Trophoblast cell (in vitro differentiated cells and primary cell): Measurements from ENCODE around the gene COL4A4.
A peak's percentile ranks its signal among the peaks of the same experiment; 100 is the strongest.

Experiments
- DNase-seq, 2 donors: peaks; one replicate each; pipeline ENCODE4 v3.0.0-alpha.2; 2016
- H2AFZ ChIP-seq: 2 replicates; pipeline ENCODE4 v1.6.1; 2013; ENCODE audit warnings: low read length, moderate library complexity, mild to moderate bottlenecking; ENCODE audit not compliant: insufficient read depth, poor library complexity
- H2AK5ac ChIP-seq: 2 replicates; pipeline ENCODE4 v1.6.1; 2013; ENCODE audit warnings: mild to moderate bottlenecking, low read length
- H2BK120ac ChIP-seq: 2 replicates; pipeline ENCODE4 v1.6.1; 2013; ENCODE audit warnings: low read length, mild to moderate bottlenecking, moderate library complexity; ENCODE audit not compliant: insufficient read depth, poor library complexity
- H2BK12ac ChIP-seq: 2 replicates; pipeline ENCODE4 v1.6.1; 2013; ENCODE audit warnings: mild to moderate bottlenecking, low read length, moderate library complexity
- H2BK5ac ChIP-seq: 2 replicates; pipeline ENCODE4 v1.6.1; 2013; ENCODE audit warnings: low read length, low read depth, moderate library complexity, mild to moderate bottlenecking; ENCODE audit not compliant: poor library complexity
- H3K14ac ChIP-seq: 2 replicates; pipeline ENCODE4 v1.6.1; 2013; ENCODE audit warnings: mild to moderate bottlenecking, low read length
- H3K18ac ChIP-seq: 2 replicates; pipeline ENCODE4 v1.6.1; 2013; ENCODE audit warnings: mild to moderate bottlenecking, low read length
- H3K23ac ChIP-seq: 2 replicates; pipeline ENCODE4 v1.6.1; 2013; ENCODE audit warnings: low read length
- H3K27ac ChIP-seq: 2 replicates; pipeline ENCODE4 v1.5.1; 2013; ENCODE audit warnings: low read depth, mild to moderate bottlenecking, inconsistent platforms, low read length, moderate library complexity
- H3K27me3 ChIP-seq: 2 replicates; pipeline ENCODE4 v1.6.1; 2013; ENCODE audit warnings: inconsistent platforms, mild to moderate bottlenecking, low read length, moderate library complexity; ENCODE audit not compliant: insufficient read depth
- H3K36me3 ChIP-seq, 2 experiments: 1 replicate in 1 of 2; 2 replicates in 1 of 2; pipeline ENCODE4 v1.6.1; 2013; ENCODE audit warnings: low read length in 2 of 2, mild to moderate bottlenecking in 2 of 2, moderate library complexity in 1 of 2; ENCODE audit not compliant: insufficient read depth in 2 of 2, control insufficient read depth in 1 of 2
- H3K4ac ChIP-seq: 2 replicates; pipeline ENCODE4 v1.6.1; 2013; ENCODE audit warnings: low read depth, mild to moderate bottlenecking, low read length, moderate library complexity
- H3K4me1 ChIP-seq, 2 experiments: 1 replicate in 1 of 2; 2 replicates in 1 of 2; pipeline ENCODE4 v1.6.1; 2013; ENCODE audit warnings: low read length in 2 of 2, mild to moderate bottlenecking in 2 of 2, moderate library complexity in 1 of 2; ENCODE audit not compliant: insufficient read depth in 2 of 2, control insufficient read depth in 1 of 2
- H3K4me2 ChIP-seq: 2 replicates; pipeline ENCODE4 v1.6.1; 2013; ENCODE audit warnings: inconsistent platforms, mild to moderate bottlenecking, low read length, moderate library complexity
- H3K4me3 ChIP-seq: 2 replicates; pipeline ENCODE4 v1.5.1; 2013; ENCODE audit warnings: mild to moderate bottlenecking, low read depth, low read length, inconsistent platforms
- H3K79me1 ChIP-seq: one replicate; pipeline ENCODE4 v1.6.1; 2013; ENCODE audit warnings: low read length
- H3K79me2 ChIP-seq: 2 replicates; pipeline ENCODE4 v1.6.1; 2013; ENCODE audit warnings: low read length, mild to moderate bottlenecking; ENCODE audit not compliant: control insufficient read depth, insufficient read depth, poor library complexity
- H3K9ac ChIP-seq: 2 replicates; pipeline ENCODE4 v1.6.1; 2013; ENCODE audit warnings: mild to moderate bottlenecking, low read length
- H3K9me3 ChIP-seq: 2 replicates; pipeline ENCODE4 v1.6.1; 2013; ENCODE audit warnings: low read depth, mild to moderate bottlenecking, control low read depth, inconsistent platforms, low read length; ENCODE audit not compliant: insufficient read depth
- H4K12ac ChIP-seq: 2 replicates; pipeline ENCODE4 v1.6.1; 2013; ENCODE audit warnings: low read depth, mild to moderate bottlenecking, low read length, moderate library complexity
- H4K8ac ChIP-seq: 2 replicates; pipeline ENCODE4 v1.6.1; 2013; ENCODE audit warnings: low read depth, mild to moderate bottlenecking, low read length, moderate library complexity
- H4K91ac ChIP-seq: one replicate; pipeline ENCODE4 v1.6.1; 2013; ENCODE audit warnings: low read depth, mild to moderate bottlenecking, low read length, moderate library complexity
- WGBS: extraction: QIAGEN DNeasy Blood & Tissue Kit; methylation state at CpG from one replicate; pipeline ENCODE4 v1.1.7; 2013; ENCODE audit warnings: missing lambda C conversion rate; ENCODE audit not compliant: insufficient read length, insufficient coverage; ENCODE audit errors: extremely low coverage; 5-methylcytosine and 5-hydroxymethylcytosine counted together

The COL4A4 gene

DNA sequence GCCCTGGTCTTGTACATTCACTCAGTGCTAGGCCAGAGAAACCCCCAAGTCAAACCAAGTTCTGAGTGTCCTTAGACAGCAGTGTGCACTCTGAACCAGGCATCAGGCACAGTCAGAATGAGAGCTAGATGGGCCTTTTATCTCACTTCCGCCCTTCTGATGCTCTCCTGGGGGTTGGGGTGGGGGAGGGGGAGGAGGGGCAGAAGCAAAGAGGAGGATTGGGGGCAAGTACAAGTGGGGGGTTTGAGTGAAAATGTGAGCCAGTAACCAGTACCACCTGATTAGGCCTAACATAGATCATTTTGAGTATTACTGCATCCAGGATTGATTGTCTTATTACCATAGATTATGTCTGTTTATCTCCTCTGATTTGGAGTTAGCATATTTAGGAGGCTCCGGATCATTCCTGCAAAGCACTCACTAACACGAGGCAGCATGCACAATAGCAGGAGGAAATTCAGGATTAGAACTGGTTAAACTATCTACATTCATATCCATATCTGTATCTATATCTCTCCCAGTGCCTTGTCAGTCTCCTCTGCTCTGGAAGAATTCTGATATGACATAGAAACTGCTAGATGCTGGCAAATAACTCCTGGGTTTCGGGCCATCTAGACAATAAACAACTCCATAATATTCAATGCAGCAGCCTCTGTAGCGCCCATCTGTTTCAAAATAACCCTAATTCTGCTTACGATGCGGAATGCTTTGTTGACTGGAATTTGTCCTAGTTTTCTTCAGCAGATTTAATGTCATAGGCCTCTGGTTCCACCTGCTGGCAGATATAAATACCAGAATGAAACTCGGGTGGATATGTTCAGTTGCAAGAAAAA lies 179.0 kb downstream of the COL4A4 start:
- Histone ChIP-seq H4K91ac (no peak overlapping the region), H2AFZ (no peak overlapping the region), H2BK5ac (no peak overlapping the region), H3K4me2 (no peak overlapping the region), H3K4ac (no peak overlapping the region), H3K36me3 (no peaks in the 10 kb centered on the region), H2BK120ac (no peak overlapping the region), H3K79me1 (peaks cover 2% of the 10 kb centered on the region), H3K4me3 (no peak overlapping the region), H4K8ac (no peak overlapping the region), H3K9ac (no peak overlapping the region), H2AK5ac (no peak overlapping the region), H3K14ac (no peak overlapping the region), H3K79me2 (no peaks in the 10 kb centered on the region), H3K27me3 (no peaks in the 10 kb centered on the region), H3K23ac (no peak overlapping the region), H3K9me3 (no peaks in the 10 kb centered on the region), H3K18ac (no peak overlapping the region), H3K4me1 (peaks cover 0 to 14% of the 10 kb centered on the region in 2 experiments), H2BK12ac (no peak overlapping the region), H3K27ac (peak overlapping the region; percentile 49), H4K12ac (no peak overlapping the region)
- DNase-seq: peak; percentile 74 to 85
- WGBS: no CpG with 5 or more reads among the region's 8 CpGs

DNA sequence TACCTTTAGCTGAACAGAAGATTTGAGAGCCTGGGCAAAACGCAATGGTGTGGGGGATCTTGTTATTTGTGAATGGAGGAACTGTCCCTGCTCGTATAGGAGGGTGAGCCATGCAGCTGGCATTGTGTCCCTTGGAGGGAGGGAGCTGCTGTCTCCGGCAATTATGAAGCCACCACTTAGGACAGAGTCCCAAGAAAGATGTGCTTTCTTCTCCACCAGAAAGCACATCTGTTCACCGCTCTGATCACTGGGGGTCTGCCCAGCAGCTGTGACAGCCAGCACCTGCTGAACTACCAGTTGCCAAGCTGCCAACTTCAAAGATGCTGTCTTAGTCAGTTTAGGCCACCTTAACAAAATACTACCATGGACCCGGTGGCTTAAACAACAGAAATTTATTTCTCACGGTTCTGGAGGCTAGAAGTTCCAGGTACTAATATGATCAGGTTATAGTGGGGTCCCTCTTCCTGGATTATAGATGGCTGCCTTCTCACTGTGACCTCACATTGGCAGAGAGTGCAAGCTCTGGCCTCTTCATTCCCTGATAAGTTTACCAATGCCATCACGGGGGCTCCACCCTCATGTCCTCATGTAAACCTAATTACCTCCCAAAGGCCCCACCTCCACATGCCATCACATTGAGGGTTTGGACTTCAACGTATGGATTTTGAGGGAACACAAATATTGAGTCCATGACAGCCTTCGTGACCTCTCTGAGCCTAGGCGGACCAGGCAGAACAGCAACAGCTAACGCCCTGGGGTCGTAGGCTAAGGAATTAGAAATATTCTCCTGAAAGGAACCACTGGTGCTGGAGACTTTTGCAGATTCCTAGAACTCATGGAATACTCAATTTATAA lies 179.9 kb downstream of the COL4A4 start:
- Histone ChIP-seq H3K36me3 (no peaks in the 10 kb centered on the region), H2AK5ac (peak overlapping the region; percentile 15), H3K23ac (no peak overlapping the region), H2AFZ (no peak overlapping the region), H2BK12ac (peak overlapping the region; percentile 84), H2BK120ac (no peak overlapping the region), H2BK5ac (no peak overlapping the region), H3K14ac (peak overlapping the region; percentile 42), H4K8ac (peak overlapping the region; percentile 34), H3K4me1 (peaks cover 0 to 14% of the 10 kb centered on the region in 2 experiments), H3K79me2 (no peaks in the 10 kb centered on the region), H4K91ac (no peak overlapping the region), H4K12ac (no peak overlapping the region), H3K4me2 (no peak overlapping the region), H3K27me3 (no peaks in the 10 kb centered on the region), H3K4ac (no peak overlapping the region), H3K27ac (no peak overlapping the region), H3K79me1 (peaks cover 2% of the 10 kb centered on the region), H3K18ac (no peak overlapping the region), H3K9me3 (no peaks in the 10 kb centered on the region), H3K9ac (no peak overlapping the region), H3K4me3 (no peak overlapping the region)
- WGBS: no CpG with 5 or more reads among the region's 12 CpGs
- no peak for DNase-seq

DNA sequence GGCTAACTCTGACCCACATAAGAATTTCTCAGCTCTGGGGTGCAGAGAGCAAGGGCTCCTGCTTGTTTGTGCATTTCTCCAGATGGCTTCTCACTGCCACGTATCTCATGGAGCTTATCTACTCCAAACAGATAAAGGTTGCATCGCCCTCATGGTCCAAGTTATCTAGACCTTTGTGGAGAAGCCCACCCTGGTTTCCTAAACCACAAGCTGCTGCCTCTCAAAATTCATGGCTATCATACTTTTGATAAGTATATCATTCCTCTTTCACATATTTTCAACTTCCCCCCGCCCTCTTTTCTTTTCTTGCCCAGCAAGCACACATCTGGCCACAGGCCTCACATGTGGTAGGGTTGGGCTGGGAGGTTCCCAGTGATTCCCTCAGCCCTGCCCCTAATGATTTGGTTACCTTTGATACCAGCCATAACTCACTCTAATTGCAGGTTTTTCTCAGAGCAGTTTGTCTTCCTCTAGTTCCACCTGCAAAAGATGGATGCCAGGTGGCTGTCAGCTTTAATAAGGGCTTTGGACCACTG lies 182.1 kb downstream of the COL4A4 start:
- Histone ChIP-seq H3K18ac (no peak overlapping the region), H3K79me2 (no peaks in the 10 kb centered on the region), H2BK12ac (no peak overlapping the region), H3K27me3 (no peaks in the 10 kb centered on the region), H3K4me2 (no peak overlapping the region), H3K4me3 (no peak overlapping the region), H3K9me3 (peaks cover 1% of the 10 kb centered on the region), H3K23ac (no peak overlapping the region), H2AFZ (no peak overlapping the region), H3K36me3 (no peaks in the 10 kb centered on the region), H4K91ac (no peak overlapping the region), H2AK5ac (no peak overlapping the region), H3K14ac (no peak overlapping the region), H3K79me1 (peaks cover 4% of the 10 kb centered on the region), H3K4ac (no peak overlapping the region), H3K9ac (no peak overlapping the region), H3K4me1 (peaks cover 2 to 20% of the 10 kb centered on the region in 2 experiments), H3K27ac (no peak overlapping the region), H2BK120ac (no peak overlapping the region), H2BK5ac (no peak overlapping the region), H4K12ac (no peak overlapping the region), H4K8ac (no peak overlapping the region)
- DNase-seq: no peak
- WGBS: 100% methylated on average over 1 of the region's 3 CpGs

DNA sequence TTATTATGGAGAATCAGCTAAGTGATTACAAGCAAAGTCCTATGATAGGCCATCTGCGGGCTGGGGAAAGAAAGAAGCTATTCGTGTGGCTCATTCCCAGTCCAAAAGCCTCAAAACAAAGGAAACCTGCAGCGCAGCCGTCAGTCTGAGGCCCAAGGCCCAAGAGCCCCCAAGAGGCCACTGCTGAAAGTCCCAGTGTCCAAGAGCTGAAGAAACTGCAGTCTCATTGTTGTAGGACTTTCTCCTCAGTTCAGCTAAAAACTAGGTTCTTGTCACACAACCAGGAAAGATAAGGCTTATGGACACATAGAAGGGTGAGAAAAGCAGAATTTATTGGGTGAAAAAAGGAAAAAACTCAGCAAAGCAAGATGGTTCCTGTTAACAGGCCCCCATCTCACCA lies 185.0 kb downstream of the COL4A4 start:
- no CpG with 5 or more reads among the region's 4 CpGs for WGBS
- no peak overlapping the region for H2BK12ac ChIP-seq
- no peak overlapping the region for H4K8ac ChIP-seq

More for the DNA sequence above, 185.0 kb downstream of the COL4A4 start:
- peaks cover 6 to 12% of the 10 kb centered on the region in 2 experiments for H3K4me1 ChIP-seq
- H3K23ac ChIP-seq: no peak overlapping the region
- no peak overlapping the region for H3K18ac ChIP-seq
- peaks cover 7% of the 10 kb centered on the region for H3K79me1 ChIP-seq
- H2BK5ac ChIP-seq: no peak overlapping the region
- no peak overlapping the region for H3K14ac ChIP-seq
- no peak overlapping the region for H3K27ac ChIP-seq
- no peak overlapping the region for H3K4ac ChIP-seq
- no peak for DNase-seq
- peaks cover 0 to 2% of the 10 kb centered on the region in 2 experiments for H3K36me3 ChIP-seq
- H3K4me2 ChIP-seq: no peak overlapping the region
- no peak overlapping the region for H3K4me3 ChIP-seq
- no peaks in the 10 kb centered on the region for H3K27me3 ChIP-seq
- H3K79me2 ChIP-seq: peaks cover 1% of the 10 kb centered on the region
- H3K9ac ChIP-seq: no peak overlapping the region
- H4K91ac ChIP-seq: no peak overlapping the region
- H4K12ac ChIP-seq: no peak overlapping the region
- H3K9me3 ChIP-seq: peaks cover 5% of the 10 kb centered on the region
- H2AK5ac ChIP-seq: no peak overlapping the region
- no peak overlapping the region for H2BK120ac ChIP-seq
- no peak overlapping the region for H2AFZ ChIP-seq
